Activated CD4-positive, CD25-positive, alpha-beta regulatory T cell treated with anti-CD3 and anti-CD28 coated beads, Interleukin-2, amount 50 U/mL, for 72 hours (primary cell): ENCODE data around the gene RTN1.

ENCODE experiments used
- DNase-seq: peaks from one replicate; pipeline ENCODE4 v3.0.0; 2021

Gene RTN1, protein sequence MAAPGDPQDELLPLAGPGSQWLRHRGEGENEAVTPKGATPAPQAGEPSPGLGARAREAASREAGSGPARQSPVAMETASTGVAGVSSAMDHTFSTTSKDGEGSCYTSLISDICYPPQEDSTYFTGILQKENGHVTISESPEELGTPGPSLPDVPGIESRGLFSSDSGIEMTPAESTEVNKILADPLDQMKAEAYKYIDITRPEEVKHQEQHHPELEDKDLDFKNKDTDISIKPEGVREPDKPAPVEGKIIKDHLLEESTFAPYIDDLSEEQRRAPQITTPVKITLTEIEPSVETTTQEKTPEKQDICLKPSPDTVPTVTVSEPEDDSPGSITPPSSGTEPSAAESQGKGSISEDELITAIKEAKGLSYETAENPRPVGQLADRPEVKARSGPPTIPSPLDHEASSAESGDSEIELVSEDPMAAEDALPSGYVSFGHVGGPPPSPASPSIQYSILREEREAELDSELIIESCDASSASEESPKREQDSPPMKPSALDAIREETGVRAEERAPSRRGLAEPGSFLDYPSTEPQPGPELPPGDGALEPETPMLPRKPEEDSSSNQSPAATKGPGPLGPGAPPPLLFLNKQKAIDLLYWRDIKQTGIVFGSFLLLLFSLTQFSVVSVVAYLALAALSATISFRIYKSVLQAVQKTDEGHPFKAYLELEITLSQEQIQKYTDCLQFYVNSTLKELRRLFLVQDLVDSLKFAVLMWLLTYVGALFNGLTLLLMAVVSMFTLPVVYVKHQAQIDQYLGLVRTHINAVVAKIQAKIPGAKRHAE

DNA sequence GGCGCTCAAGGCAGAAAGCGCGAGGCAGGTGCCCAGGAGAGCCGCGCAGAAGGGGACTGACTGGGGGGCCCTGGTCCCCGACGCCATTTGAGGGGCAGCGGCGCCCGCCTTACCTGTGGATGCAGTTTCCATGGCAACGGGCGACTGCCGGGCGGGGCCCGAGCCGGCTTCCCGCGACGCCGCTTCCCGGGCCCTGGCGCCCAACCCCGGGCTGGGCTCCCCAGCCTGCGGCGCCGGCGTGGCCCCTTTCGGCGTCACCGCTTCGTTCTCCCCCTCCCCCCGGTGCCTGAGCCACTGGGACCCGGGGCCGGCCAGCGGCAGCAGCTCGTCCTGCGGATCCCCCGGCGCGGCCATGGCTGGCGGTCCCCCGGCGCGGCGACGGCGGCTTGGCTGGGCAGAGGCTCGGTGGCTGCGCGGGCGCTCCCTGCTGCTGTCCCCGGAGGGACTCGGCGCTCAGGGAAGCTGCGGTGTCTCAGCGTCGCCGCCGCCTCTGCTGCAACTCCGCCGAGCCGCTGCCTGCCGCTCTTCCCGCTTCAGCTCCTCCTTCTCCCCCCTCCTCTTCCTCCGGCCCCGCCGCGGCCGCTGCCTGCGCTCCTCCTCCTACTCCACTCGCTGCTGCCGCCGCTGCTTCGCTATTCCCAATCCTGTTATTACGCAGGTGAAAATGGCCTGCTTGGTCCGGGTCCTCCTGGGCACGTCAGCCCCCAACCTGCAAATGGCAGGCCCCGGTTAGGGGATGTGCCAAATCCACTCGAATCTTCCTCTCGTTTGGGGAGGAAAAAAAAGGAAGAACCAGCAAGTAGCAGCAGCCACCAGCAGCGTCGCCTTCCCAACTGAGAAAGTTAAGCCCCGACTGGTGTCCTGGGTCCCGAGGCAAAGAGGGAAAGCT is at the start of gene RTN1:
Gene RTN1, minus strand, starts transcription at position 500 of the 889 bp plus-strand sequence. Its CDS starts 146 bp downstream, at position 354.
- DNase-seq = no peak

DNA sequence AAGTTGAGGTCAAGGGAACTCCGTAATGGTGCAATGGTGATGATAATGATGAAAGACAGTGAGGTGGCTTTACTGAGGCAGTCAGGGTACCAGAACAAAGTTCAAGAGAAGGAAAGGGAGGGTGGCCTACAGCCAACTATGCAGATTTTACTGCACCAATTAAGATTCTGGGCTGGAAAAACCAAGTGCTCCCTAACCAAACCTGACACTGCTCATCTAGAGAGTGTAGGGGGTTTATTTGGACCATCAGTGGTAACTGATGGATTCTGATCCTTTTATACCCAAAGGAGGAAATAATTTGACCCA is 49.8 kb upstream of the RTN1 start:
- no peak for DNase-seq

DNA sequence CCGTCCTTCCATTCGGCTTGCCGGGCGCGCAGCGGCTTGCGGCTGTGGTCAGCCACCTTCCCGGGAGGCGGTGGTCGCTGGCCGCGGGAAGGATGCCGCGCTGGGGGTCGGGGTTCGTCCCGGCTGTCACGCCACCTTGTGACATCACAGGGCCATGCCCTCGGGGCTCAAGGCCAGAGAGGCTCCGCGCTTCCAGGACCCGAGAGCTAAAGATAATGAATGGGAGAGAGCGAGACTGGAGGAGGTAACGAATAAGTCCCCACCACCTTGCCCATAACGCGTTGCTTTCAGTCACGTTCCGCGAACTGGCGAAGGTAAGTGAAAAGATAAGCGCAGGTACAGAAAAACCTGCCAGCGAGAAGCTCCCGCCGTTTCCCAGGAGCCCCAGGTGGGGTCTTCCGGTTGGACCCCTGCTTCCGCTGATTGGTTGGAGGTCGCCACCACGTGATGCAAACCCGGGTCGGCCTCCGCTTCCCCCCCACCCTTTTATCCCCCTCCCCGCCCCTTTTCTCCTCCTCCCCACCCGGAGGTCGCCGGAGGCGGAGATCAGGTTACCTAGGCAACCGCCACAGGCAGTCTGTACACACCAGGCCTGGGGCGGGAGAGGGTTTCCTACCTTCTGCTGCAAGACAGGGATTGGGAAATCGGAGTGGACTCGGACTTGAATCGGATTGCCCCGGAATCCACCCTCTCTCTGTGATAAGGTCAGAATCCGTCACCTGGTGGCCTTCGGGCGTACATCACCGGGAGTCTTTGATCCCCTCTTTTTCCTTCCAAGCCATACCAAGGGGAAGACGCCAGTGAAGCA is 49.2 kb upstream of the RTN1 start, which contains the start of gene LRRC9:
Gene LRRC9, plus strand, starts transcription at position 575 of the 808 bp plus-strand sequence.
- DNase-seq = no peak

DNA sequence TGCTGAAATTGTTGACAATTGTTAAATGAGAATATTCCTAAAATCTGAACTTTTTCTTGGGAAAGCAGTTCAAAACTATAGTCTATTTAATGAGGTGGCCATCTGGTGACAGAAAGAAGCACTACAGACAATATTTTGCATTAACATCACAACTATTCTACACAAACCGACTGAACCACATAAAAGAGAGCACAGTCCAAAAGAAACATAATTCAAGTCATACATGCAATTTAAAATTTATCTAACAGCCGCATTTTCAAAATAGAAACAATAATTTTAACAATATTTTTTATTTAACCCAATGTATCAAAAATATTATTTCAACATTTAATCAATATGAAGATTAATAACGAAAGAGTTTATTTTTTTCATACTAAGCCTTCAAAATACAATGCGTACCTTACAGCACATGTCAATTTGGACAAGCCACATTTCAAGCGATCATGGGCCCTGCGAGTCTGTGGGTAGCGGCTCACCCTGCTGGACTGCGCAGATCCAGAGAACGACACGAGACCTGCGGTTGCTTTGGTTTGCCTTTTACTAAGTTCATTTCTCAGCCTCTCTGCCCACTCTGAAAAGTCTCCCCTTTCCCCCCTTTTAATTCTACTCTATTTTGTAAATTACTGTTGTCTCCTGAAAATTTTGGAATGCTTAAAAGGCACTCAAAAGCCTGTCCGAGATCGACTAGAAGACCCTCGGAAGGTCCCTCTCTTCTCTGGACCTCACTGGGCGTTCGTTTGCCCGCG is 48.4 kb upstream of the RTN1 start:
- no peak for DNase-seq

DNA sequence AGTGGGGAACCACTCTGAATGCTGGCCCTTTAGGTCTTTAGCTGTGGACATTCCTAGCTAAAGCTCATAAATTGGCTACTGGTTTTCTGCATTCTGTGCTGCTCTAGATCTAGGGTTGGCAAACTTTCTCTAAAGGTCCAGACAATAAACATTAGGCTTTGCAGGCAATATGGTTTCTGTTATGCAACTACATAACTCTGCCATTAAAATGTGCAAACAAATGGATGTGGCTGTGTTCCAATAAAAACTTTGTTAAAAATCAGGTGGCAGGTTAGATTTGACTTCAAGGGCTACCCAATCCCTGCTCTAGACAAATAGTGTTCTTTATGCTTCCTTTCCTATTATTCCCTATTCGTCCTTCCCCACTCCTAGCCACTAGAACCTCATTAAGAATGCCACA is 42.6 kb upstream of the RTN1 start:
- DNase-seq = no peak

DNA sequence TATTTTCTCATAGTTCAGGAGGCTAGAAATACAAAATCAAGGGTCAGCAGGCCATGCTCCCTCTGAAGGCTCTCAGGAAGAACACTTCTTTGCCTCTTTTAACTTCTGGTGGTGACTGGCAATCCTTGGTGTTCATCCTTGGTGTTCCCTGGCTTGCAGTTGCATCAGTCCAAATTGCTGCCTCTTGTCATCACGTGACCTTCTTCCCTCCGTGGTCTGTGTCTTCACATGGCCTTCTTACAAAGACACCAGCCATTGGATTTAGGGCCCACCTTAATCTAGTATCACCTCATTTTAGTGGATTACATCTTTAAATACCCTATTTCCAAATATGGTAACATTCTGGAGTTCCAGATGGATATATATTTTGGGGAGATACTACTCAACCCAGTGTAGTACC is 41.9 kb upstream of the RTN1 start:
- no peak for DNase-seq

DNA sequence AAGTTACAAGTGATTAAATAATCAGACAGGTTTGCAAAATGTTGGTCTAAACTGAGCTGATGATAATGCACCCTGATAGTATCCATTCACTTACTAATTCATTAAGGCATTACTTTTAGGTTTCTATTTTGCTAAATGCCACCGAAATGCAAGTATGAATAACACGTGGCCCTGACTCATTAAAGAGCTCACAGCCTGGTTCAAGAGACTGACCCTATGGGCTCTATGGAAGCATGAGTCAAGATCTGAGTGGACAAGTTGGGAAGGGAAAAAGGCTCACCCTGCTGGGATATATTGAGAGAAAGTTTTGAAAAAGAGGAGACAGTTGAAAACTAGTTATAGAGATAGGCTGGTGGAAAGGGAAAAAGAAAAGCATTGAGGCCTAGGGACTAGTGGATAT is 34.6 kb upstream of the RTN1 start:
- DNase-seq = no peak

DNA sequence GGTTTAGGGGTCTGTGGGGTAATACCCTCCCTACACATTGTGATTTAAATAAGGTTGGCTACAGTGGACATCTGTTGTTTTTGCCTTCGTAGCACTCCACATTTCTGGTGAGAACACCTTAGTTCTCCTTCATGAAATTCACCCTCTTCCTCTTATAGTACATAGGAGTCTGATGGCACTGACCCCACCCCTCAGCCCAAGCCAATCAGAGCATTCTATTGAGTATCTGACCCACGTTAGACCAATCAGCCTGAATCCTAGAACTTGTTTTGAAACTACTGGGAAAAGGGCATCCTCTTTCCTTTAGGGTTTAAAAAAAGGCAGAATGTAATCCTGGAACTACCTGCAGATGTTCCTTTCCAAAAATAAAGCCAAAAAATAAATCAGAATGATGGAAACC is 33.6 kb upstream of the RTN1 start:
- no peak for DNase-seq

DNA sequence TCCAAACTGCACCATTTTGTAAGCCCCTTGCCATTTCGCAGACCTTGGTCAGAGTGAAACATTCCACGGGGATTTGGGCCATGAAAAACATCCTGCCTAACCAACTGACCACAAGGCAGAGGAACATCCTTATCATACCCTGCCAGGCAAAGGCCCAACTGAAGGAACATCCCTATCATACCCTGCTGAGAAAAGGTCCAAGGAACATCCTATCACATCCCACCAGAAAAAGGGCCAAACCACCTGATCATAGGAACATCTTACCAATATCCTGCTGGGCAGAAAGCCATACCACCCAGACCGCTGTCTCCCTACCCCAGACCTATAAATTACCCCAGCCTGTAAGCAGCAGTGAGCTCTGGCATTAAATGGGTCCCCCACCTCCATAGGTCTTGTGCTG is 30.0 kb upstream of the RTN1 start:
- no peak for DNase-seq

DNA sequence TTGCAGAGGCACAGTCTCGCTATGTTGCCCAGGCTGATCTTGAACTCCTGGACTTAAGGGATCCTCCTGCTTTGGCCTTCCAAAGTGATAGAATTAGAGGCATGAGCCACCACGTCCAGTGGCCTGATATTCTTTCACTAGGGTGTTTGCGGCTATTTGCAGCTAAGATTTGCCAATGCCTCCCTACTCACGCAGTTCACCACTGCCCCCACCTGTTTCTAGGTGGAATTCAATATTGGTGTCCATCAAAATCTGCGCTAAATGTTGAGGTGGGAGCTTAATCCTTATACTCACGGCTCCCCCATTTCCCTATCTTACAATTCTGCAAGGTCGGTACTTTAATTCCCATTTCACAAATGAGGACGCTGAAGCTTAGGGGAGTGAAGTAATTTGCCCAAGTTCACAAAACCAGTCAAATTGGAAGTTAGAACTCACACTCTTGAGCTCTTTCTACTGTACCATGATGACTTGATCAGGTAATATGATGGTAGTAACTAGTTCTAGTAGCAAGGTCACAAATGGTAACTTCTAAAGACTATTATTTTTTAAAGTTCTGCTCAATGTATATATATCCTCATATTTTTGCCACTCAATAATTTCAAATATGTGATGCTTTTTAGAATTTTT is 27.3 kb upstream of the RTN1 start:
- DNase-seq = no peak

DNA sequence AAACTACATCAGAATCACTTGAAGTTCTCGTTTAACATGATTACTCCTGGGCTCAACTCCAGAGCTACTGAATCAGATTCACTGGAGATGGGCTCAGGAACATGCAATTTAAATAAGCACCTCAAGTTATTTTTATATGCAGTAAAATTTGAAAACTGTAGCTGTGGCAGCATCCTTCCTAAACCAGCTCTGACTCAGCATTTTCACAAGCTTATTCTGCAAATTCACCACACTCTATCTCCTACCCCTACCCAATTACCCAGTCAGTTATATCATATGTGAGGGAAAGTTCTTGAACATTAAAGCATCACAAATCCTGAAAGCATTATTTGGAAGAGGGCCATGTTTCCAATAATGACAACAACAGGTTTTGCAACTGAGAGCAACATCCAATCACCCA is 25.1 kb upstream of the RTN1 start:
- no peak for DNase-seq

DNA sequence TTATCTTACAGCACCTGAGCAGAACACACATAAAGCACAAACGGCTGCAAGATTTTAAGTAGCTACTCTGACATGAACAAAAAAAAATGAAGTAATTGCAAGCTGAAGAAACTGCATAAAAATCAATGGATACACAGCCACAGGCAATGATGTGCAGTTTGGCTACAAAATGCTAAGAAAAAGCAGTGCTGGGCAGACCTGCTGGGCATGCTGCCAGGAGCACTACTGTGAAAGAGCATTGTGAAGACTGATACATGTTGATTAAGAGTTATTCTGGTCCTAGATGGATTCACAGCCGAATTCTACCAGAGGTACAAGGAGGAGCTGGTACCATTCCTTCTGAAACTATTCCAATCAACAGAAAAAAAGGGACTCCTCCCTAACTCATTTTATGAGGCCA is 20.1 kb upstream of the RTN1 start:
- no peak for DNase-seq

DNA sequence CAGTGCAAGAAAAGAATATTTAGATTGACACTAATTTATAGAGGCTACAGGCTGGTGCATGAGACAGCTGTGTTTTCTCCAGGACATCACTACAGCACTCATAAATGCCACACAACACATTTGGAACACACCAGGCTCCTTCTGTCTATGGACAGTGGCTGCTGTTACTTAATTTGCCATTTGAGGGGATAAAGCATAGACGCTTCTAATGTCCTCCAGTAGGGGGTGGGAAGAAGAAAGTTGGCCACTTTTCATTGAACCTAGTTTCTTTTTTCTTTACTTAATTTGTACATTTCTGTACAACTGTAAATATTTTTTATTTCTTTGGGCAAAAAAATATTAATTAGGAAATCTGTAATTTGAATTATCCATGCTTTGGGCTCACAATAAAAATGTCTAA is 12.4 kb upstream of the RTN1 start:
- DNase-seq = no peak

DNA sequence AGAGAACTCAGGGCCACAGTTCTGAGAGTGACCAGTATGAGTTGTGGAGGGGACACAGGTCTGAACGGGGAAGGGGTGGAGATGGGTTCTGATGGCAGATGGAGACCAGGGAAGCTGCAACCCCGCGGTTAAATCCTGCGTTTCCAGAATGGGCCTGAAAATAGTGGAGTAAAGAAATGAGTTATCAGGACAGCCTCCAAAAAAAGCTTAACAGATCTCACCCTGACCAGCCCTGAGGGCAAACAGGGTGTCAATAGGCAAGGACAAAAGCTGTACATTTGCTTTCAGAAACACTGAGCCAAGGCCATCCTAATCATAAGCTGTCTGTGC is 555 bp upstream of the RTN1 start:
- no peak for DNase-seq

DNA sequence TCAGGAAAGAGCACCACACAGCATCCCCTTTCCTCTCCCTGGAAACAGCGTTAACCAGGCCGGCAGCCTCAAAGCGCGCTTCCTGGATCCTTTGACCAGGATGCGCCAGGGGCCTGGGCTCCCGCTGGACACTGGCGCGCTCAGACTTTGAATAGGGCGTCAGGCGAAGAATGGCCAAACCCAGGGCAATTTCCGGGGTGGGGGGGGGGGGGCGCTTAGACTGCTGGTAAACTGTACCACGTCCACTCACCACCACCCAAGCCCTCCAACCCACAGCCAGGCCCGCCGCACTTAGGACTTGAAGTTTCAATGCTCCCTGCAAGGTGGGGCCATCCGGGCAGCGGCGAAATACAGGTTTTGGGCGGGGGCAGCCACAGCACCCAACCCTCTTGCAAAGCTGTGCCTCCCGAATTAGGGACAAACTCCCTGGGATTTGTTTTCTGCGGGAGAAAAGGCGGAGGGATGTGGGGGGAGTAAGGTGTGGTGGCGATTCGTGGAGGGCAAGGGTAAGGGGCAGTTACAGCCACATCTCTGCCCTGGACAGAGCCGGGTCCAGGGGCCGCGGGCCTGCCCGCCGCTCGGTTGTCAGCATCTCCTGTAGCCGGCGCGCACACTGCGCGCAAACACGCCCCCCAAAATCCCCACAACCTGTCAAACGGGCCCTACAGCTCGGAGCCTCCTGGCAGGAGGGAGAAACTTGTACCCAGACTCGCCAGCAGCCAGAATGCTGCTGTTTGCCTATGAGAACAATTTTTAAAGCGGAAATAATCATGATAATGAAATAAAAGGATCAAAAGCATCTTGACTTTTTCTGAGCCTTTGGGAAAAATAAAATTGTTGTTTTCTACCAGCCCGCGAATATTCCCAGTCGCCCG is 958 bp downstream of the RTN1 start:
- no peak for DNase-seq

DNA sequence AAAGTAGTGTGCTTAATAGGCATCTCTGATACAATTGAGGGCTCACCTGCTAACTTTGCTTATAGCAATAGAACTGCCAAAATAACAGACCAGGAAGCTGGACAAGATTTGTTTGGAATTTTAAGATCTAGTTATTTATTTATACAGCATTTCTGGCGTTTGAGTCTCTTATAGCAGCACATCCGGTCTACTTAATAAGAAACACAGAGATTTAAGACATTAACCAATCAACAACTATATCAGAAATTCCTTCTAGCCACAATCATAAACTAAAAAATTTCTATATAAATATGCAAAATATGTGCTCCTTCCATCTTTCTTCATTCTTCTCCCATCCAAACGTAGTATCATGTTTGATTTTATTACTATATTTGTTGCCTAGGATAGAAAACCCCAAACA is 2.6 kb downstream of the RTN1 start:
- no peak for DNase-seq

DNA sequence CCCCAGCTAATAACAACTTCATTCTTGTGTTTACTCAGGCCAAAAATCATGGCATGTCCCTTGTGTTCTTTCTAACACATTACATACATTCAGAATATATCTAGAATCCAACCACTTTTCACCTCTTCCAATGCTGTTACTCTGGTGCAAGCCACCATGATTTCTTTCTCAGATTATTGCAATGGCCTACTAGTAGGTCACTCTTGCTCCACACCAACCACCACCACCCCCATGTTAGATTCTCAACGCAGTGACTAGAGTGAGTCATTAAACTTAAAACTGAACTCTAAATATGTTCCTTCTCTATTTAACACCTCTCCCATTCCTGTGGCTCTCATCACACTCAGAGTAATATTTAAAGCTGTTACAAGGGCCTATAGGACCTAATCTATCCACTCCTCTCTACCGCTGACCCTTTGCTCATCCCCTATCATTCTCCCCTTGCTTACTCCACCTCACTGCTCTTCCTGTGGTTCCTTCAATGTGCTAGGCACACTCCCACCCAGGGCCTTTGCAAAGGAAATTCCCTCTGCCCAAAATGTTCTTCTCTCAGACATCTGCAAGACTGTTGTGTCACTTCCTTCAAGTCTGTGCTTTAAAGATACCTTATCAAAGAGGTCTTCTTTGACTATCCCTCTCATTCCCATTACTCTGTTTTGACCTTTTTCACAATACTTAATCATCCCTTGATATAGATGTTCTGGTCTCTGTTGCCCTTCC is 6.6 kb downstream of the RTN1 start:
- DNase-seq = no peak

DNA sequence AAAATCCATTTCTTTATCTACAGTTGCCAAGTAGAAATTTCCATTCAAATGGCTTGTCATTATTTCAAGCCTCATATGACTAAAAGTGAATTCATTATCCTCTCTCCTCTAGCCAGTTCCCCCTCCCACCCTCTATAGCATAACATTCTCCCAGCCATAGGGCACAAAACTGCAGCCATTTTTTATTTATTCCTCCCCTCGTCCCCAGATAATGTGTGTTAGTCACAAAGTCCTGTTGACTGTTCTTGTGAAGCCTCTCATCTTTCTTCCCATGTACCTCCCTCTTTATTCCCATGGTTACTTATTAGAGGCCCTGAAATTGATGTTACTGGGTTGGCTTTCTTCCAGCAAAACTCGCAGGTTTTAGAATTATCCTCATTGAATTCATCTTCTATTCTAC is 13.2 kb downstream of the RTN1 start:
- no peak for DNase-seq

DNA sequence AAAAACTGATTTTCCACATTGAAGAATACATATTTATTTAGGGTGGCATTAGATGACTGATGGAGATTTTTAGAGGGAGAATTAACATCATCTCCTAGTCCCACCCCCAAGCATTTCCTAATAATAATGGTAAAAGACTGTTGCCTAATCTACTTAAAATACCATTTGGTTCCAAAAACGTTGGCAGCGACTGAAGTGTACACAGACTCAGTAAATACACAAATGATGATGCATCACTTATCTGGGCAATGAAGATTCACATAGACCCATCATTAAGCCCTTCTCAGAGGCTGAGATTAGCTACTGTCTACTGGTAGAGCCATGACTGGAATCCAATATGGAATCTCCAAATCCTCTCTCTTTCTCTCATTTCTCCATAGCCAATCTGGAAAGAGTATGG is 18.2 kb downstream of the RTN1 start:
- no peak for DNase-seq

DNA sequence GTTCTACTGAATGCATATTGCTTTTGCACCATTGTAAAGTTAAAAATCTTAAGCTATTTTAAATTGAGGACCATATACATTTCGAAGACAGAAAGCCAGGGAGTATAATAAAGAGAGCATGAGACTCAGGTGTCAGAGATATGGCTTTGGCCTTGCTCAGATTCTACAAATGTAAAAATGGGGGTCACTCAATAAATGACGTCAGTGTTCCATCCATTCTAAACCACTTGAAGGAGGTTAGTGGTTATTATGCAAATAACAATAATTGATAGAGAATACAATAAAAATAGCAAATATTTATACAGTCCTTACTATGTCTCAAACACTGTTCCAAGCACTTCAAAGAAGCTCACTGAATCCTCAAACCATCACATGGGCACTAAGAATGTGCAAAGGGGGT is 20.1 kb downstream of the RTN1 start:
- no peak for DNase-seq
